Frontal cortex (tissue), 4 donors: Measurements from ENCODE around the gene SPDYE1. TPM values are rescaled to one million over a fixed set of nuclear protein-coding genes. Genes with fewer than 3 reads are reported as not detected.

ENCODE experiments used
- DNase-seq, 2 donors: peaks; one replicate each; pipeline ENCODE4 v3.0.0; 2012; ENCODE audit warnings: low spot score in 2 of 2
- FAIRE-seq: peaks from 2 replicates; lab custom pipeline; 2012; peaks lifted over from hg19 to GRCh38; lab: Jason Lieb, UNC
- total RNA-seq: library from RNA; depleted of rRNA; stranded (reverse); fragments of >200 nt; gene quantifications from one replicate; pipeline ENCODE4 v1.2.3, GENCODE V29; 2014
- donor health status: control.
- donor health status: control.
- donor health status: control.

The SPDYE1 gene
- total RNA-seq, 1 donor from 2014 or later = not detected

DNA sequence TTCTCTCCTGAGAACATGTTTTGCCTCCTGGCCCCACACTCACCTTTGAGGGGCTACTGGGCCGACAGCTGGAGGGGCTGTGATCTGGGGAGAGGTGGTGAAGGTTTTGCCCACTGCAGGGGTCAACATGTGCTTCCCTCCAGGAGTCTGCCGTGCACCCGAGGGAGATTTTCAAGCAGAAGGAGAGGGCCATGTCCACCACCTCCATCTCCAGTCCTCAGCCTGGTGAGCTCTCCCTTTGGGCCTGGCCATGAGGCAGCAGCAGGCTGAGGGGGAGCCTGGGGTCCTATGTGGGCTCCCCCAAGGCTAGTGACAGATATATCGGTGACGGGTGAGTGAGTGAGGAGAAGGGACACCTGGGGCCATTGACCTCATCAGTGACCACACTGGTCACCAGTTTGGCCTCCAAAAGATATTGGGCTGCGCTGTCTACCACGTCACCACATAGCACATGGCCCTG, 61.1 kb downstream of the SPDYE1 start:
- FAIRE-seq (no peak), DNase-seq (no peak)

DNA sequence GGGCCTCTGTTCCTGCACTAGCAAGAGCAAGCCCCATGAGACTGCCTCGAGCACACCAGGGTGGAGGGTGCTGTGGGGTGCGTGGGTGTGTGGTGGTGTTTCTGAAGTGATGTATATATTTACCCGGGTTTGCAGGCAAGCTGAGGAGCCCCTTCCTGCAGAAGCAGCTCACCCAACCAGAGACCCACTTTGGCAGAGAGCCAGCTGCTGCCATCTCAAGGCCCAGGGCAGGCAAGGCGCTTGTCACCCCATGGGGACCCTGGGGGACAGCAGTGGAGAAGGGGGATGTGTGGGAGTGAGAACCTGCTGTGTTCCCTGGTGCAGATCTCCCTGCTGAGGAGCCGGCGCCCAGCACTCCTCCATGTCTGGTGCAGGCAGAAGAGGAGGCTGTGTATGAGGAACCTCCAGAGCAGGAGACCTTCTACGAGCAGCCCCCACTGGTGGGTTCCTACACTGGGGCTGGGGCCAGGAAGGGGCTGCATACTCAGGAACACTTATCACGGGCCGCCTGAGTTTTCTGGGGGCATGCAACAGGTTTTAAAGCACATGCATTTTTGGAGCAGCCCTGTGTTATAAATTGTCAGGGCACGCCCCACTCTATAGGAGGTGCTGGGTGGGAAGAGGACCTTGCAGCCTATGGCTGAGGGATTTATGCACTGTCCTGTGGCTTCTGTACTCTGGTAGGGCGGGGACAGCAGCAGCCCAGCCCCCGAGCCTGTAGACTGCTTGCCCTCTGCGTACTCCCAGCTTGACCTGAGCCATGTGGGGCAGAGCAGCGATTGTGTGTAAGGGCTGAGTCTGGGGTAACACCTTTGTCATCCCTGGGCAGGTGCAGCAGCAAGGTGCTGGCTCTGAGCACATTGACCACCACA, 61.8 kb downstream of the SPDYE1 start:
- FAIRE-seq (no peak), DNase-seq (no peak)

Other genes starting within 250 kb of the SPDYE1 start
- 16.3 TPM for gene BLVRA, start 239.2 kb upstream of the SPDYE1 start, total RNA-seq
- 25.3 TPM for gene MRPS24, start 128.4 kb upstream of the SPDYE1 start, total RNA-seq
- 42.8 TPM for gene URGCP, start 91.3 kb upstream of the SPDYE1 start, total RNA-seq
- gene UBE2D4, start 71.5 kb upstream of the SPDYE1 start, total RNA-seq = 9.0 TPM
- gene DBNL, start 46.8 kb downstream of the SPDYE1 start, total RNA-seq = 48.1 TPM
- gene PGAM2, start 67.7 kb downstream of the SPDYE1 start, total RNA-seq = 4.5 TPM
- 3.7 TPM for gene POLM, start 84.6 kb downstream of the SPDYE1 start, total RNA-seq
- 4.1 TPM for gene AEBP1, start 106.4 kb downstream of the SPDYE1 start, total RNA-seq
- gene POLD2, start 125.7 kb downstream of the SPDYE1 start, total RNA-seq = 46.1 TPM
- 1.6 TPM for gene MYL7, start 143.4 kb downstream of the SPDYE1 start, total RNA-seq
- 6.5 TPM for gene GCK, start 191.5 kb downstream of the SPDYE1 start, total RNA-seq
- 53.0 TPM for gene YKT6, start 203.1 kb downstream of the SPDYE1 start, total RNA-seq